ENCODE results near the gene RRP9. TPM values are rescaled to one million over a fixed set of nuclear protein-coding genes. Genes with fewer than 3 reads are reported as not detected.

Gene RRP9
- total RNA-seq, 2 donors from 2014 or later: 14.9 to 18.6 TPM

Small RNA genes lying within 50 kb of the gene (small RNA-seq; reads per million reads assigned to genes)
- gene AC115284.1: 0 reads per million in 2 donors

Other genes with a start within 250 kb of the RRP9 start
- 1 to 10 TPM in 1 of 2 donors, under 1 TPM in 1; 0.32 to 5.5 TPM for gene GRM2, start 234.8 kb downstream of the RRP9 start, total RNA-seq
- not detected for gene IQCF6, start 162.7 kb downstream of the RRP9 start, total RNA-seq
- not detected for gene IQCF2, start 80.3 kb downstream of the RRP9 start, total RNA-seq
- gene IQCF5, start 66.3 kb downstream of the RRP9 start, total RNA-seq: 1 to 10 TPM in 1 of 2 donors, not detected in 1; 2.0 TPM
- 1 to 10 TPM in 1 of 2 donors, not detected in 1; 4.5 TPM for gene IQCF1, start 38.6 kb downstream of the RRP9 start, total RNA-seq
- 10 to 100 TPM; 22.0 to 45.9 TPM for gene PARP3, start 459 bp upstream of the RRP9 start, total RNA-seq
- gene GPR62, start 13.5 kb upstream of the RRP9 start, total RNA-seq: under 1 TPM; 0.41 to 0.97 TPM
- 10 to 100 TPM; 74.0 to 74.1 TPM for gene PCBP4, start 25.6 kb upstream of the RRP9 start, total RNA-seq
- 100 to 1,000 TPM in 1 of 2 donors, 10 to 100 TPM in 1; 53.7 to 128 TPM for gene ABHD14B, start 32.1 kb upstream of the RRP9 start, total RNA-seq
- 10 to 100 TPM; 55.3 to 58.5 TPM for gene ABHD14A, start 33.2 kb upstream of the RRP9 start, total RNA-seq
- 10 to 100 TPM; 42.1 to 82.6 TPM for gene ACY1, start 41.6 kb upstream of the RRP9 start, total RNA-seq
- gene RPL29, start 54.0 kb upstream of the RRP9 start, total RNA-seq: 1,000 to 10,000 TPM; 1,249 to 2,015 TPM
- gene DUSP7, start 114.7 kb upstream of the RRP9 start, total RNA-seq: 10 to 100 TPM in 1 of 2 donors, 1 to 10 TPM in 1; 9.1 to 34.0 TPM
- 1 to 10 TPM; 2.5 to 5.3 TPM for gene POC1A, start 212.5 kb upstream of the RRP9 start, total RNA-seq

Data from prostate gland (tissue), 2 donors.